ENCODE results near the gene PCSK2.

GRCh38 chr20:17445543-17445942 lies 218.7 kb downstream of the PCSK2 start:
- no peak for TF ChIP-seq POLR2A (IDR thresholded peaks at IDR 0.05; ENCODE audit: low read length)
- no peak for TF ChIP-seq GATA1 (IDR thresholded peaks at IDR 0.05; ENCODE audit: low read depth, low read length)

Data from erythroblast (primary cell).